ENCODE results near the gene YY1.

DNA sequence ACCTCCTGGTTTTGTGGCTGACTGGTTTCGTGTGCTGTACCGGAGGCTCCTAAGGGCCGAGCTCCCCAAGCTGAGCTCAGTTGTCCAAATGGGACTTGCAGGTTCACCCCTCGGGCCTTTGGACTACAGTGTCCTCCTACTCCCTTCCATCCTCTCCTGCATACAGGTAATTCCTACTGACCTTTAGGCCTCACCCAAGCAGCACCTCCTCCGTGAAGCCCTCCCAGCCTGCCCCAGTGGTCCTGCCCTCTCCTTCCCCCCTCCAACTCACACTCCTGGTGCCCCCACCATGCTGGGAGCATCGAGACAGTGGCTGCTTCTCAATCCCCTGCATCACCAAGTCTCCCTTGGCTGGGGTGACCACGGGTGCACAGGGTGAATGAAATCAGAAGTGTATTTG, 27.1 kb upstream of the YY1 start:
- TF ChIP-seq, protein P1, sequence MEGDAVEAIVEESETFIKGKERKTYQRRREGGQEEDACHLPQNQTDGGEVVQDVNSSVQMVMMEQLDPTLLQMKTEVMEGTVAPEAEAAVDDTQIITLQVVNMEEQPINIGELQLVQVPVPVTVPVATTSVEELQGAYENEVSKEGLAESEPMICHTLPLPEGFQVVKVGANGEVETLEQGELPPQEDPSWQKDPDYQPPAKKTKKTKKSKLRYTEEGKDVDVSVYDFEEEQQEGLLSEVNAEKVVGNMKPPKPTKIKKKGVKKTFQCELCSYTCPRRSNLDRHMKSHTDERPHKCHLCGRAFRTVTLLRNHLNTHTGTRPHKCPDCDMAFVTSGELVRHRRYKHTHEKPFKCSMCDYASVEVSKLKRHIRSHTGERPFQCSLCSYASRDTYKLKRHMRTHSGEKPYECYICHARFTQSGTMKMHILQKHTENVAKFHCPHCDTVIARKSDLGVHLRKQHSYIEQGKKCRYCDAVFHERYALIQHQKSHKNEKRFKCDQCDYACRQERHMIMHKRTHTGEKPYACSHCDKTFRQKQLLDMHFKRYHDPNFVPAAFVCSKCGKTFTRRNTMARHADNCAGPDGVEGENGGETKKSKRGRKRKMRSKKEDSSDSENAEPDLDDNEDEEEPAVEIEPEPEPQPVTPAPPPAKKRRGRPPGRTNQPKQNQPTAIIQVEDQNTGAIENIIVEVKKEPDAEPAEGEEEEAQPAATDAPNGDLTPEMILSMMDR (IDR thresholded peaks at IDR 0.05): no peak
- no peak for TF ChIP-seq POLR2A (IDR thresholded peaks at IDR 0.05)

Data from esophagus squamous epithelium (tissue), 4 donors.